ENCODE results near the gene COLEC12. TPM values are rescaled to one million over a fixed set of nuclear protein-coding genes. Genes with fewer than 3 reads are reported as not detected.

Gene COLEC12
- total and polyA plus RNA-seq, 2 experiments from 2014 or later: 23.2 to 28.3 TPM

DNA sequence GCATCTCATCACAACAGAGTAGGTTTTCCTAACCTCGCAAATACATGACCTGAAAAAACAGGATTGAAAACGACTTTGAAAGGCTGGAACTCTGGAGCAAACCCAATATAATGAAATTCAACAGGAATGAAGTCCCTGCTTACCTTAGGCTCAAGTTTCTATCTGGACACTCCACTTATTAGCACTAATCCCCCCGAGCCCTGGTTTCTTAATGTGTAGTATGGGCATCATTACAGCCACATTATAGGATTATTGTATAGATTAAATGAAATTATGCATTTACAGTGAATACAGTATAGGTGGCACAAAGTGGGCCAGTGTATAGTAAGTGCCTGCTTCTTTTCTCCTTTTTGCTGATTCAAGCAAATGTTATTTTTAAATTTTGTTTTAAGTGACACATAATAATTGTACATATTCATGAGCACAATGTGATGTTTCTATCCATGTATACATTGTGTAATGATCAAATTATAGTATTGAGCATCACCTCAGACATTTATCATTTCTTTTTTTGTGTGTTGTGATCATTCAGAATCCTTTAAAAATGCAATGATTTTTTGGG is 118.0 kb downstream of the COLEC12 start:
- H3K4me1 ChIP-seq (ENCODE audit: insufficient read depth): no peaks in the 10 kb centered on the region
- no peak overlapping the region for H2AFZ ChIP-seq
- H3K27ac ChIP-seq: no peak overlapping the region
- no peak overlapping the region for H3K4me3 ChIP-seq
- no peaks in the 10 kb centered on the region for H3K36me3 ChIP-seq (replicated peaks; ENCODE audit: insufficient read depth, low read depth)
- H3K9me2 ChIP-seq (replicated peaks; ENCODE audit: insufficient read depth): no peaks in the 10 kb centered on the region
- TF ChIP-seq, protein P1, sequence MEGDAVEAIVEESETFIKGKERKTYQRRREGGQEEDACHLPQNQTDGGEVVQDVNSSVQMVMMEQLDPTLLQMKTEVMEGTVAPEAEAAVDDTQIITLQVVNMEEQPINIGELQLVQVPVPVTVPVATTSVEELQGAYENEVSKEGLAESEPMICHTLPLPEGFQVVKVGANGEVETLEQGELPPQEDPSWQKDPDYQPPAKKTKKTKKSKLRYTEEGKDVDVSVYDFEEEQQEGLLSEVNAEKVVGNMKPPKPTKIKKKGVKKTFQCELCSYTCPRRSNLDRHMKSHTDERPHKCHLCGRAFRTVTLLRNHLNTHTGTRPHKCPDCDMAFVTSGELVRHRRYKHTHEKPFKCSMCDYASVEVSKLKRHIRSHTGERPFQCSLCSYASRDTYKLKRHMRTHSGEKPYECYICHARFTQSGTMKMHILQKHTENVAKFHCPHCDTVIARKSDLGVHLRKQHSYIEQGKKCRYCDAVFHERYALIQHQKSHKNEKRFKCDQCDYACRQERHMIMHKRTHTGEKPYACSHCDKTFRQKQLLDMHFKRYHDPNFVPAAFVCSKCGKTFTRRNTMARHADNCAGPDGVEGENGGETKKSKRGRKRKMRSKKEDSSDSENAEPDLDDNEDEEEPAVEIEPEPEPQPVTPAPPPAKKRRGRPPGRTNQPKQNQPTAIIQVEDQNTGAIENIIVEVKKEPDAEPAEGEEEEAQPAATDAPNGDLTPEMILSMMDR (IDR thresholded peaks at IDR 0.05; ENCODE audit: poor library complexity): no peak
- no peak for TF ChIP-seq EZH2 (IDR thresholded peaks at IDR 0.05; ENCODE audit: borderline replicate concordance)
- no peaks in the 10 kb centered on the region for H3K27me3 ChIP-seq
- 53% methylated on average over 3 of the region's 3 CpGs for WGBS (ENCODE audit: low lambda C conversion rate, missing lambda C conversion rate)
- no peak overlapping the region for H3K4me2 ChIP-seq
- no peaks in the 10 kb centered on the region for H4K20me1 ChIP-seq (ENCODE audit: insufficient read depth, poor library complexity, severe bottlenecking)
- no peaks in the 10 kb centered on the region for H3K79me2 ChIP-seq
- no peak for DNase-seq (ENCODE audit: low spot score)
- H3K9me3 ChIP-seq (ENCODE audit: low read depth): no peaks in the 10 kb centered on the region

DNA sequence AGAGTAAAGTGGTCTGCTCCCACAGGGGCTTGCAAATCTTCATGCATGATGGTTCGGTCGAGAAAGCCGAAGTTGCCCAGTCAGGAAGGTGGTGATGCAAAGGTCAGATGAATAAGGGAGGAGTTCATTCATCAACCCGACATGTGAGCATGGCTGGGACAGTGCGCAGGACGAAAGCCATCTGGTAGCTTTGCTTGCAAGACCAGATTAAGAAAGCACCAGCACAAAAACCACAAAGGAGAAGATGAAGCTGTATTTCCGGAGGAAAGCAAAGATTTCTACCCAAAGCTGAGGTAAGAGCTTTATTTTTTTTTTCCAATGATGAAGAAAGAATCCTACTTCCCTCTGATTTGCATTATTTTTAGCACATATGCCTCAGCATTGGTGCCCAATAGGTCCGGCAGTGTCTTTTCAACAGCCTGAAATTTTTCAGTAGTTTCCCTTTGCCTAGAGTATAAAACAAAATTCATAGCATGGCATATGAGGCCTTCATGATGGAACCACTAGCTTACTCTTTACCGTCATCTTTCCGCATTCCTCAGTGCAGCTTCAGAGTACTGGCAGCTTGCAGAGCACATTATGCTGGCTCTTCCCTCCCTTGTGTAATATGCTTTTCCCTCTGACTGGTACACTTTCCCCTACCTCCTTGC is 120.7 kb downstream of the COLEC12 start:
- Histone ChIP-seq H4K20me1 (ENCODE audit: insufficient read depth, poor library complexity, severe bottlenecking) (no peaks in the 10 kb centered on the region), H3K4me1 (ENCODE audit: insufficient read depth) (no peaks in the 10 kb centered on the region), H3K36me3 (replicated peaks; ENCODE audit: insufficient read depth, low read depth) (no peaks in the 10 kb centered on the region), H3K4me2 (no peak overlapping the region), H3K9me2 (replicated peaks; ENCODE audit: insufficient read depth) (no peaks in the 10 kb centered on the region), H3K9me3 (ENCODE audit: low read depth) (no peaks in the 10 kb centered on the region), H2AFZ (no peak overlapping the region), H3K79me2 (peaks cover 2% of the 10 kb centered on the region), H3K27ac (no peak overlapping the region), H3K27me3 (no peaks in the 10 kb centered on the region), H3K4me3 (no peak overlapping the region)
- TF ChIP-seq EZH2phosphoT487 (IDR thresholded peaks at IDR 0.05; ENCODE audit: low read depth, severe bottlenecking, unreplicated experiment) (no peak), EZH2 (IDR thresholded peaks at IDR 0.05; ENCODE audit: borderline replicate concordance) (no peak)
- TF ChIP-seq, protein P1 (IDR thresholded peaks at IDR 0.05; ENCODE audit: poor library complexity): no peak
- DNase-seq (ENCODE audit: low spot score): no peak
- WGBS (ENCODE audit: low lambda C conversion rate, missing lambda C conversion rate): 74% methylated on average over 10 of the region's 10 CpGs

DNA sequence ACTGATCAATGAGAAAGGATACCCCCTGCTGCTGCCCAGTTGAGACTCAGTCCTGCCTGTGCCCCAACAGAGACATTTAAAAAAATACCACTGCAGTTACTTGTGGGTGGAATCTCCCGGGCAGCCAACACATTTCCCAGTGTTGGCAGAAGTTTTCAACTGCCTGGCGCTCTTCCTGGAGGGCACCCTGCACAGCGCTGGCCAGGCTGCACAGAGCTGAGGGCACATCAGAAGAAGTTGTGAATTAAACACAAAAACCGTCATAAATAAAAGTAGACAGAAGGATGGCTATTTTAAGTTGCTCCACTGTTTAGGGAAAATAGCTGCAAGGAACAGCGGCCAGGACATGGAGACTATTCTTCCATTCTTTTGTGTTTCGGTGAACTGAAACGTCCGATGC is 122.4 kb downstream of the COLEC12 start:
- 88% methylated on average over 8 of the region's 8 CpGs for WGBS (ENCODE audit: low lambda C conversion rate, missing lambda C conversion rate)
- H3K4me2 ChIP-seq: no peak overlapping the region
- H3K79me2 ChIP-seq: peaks cover 2% of the 10 kb centered on the region
- H4K20me1 ChIP-seq (ENCODE audit: insufficient read depth, poor library complexity, severe bottlenecking): no peaks in the 10 kb centered on the region
- no peak overlapping the region for H2AFZ ChIP-seq
- no peak for DNase-seq (ENCODE audit: low spot score)
- no peak overlapping the region for H3K4me3 ChIP-seq
- no peaks in the 10 kb centered on the region for H3K27me3 ChIP-seq
- TF ChIP-seq, protein P1 (IDR thresholded peaks at IDR 0.05; ENCODE audit: poor library complexity): no peak
- TF ChIP-seq EZH2phosphoT487 (IDR thresholded peaks at IDR 0.05; ENCODE audit: low read depth, severe bottlenecking, unreplicated experiment) (no peak), EZH2 (IDR thresholded peaks at IDR 0.05; ENCODE audit: borderline replicate concordance) (no peak)
- no peaks in the 10 kb centered on the region for H3K4me1 ChIP-seq (ENCODE audit: insufficient read depth)
- H3K27ac ChIP-seq: no peak overlapping the region
- no peaks in the 10 kb centered on the region for H3K36me3 ChIP-seq (replicated peaks; ENCODE audit: insufficient read depth, low read depth)
- no peaks in the 10 kb centered on the region for H3K9me2 ChIP-seq (replicated peaks; ENCODE audit: insufficient read depth)
- no peaks in the 10 kb centered on the region for H3K9me3 ChIP-seq (ENCODE audit: low read depth)
